Loucy (cell line): ENCODE measurements around the gene USP15.

Experiments
- EZH2phosphoT487 ChIP-seq: fragments of 200-600 bp; IDR thresholded peaks from 2 replicates; pipeline ENCODE4 v1.6.1; 2018; ENCODE audit warnings: antibody characterized with exemption, mild to moderate bottlenecking, moderate library complexity, borderline replicate concordance
- TF ChIP-seq, protein P1 (sequence below): fragments of 200-600 bp; sonication (generic); conservative IDR thresholded peaks from 2 replicates; pipeline ENCODE4 v1.5.1; 2014; ENCODE audit warnings: mild to moderate bottlenecking, antibody characterized with exemption, low read length

GRCh38 chr12:62294378-62294777, 34.2 kb downstream of the USP15 start:
- TF ChIP-seq, protein P1, sequence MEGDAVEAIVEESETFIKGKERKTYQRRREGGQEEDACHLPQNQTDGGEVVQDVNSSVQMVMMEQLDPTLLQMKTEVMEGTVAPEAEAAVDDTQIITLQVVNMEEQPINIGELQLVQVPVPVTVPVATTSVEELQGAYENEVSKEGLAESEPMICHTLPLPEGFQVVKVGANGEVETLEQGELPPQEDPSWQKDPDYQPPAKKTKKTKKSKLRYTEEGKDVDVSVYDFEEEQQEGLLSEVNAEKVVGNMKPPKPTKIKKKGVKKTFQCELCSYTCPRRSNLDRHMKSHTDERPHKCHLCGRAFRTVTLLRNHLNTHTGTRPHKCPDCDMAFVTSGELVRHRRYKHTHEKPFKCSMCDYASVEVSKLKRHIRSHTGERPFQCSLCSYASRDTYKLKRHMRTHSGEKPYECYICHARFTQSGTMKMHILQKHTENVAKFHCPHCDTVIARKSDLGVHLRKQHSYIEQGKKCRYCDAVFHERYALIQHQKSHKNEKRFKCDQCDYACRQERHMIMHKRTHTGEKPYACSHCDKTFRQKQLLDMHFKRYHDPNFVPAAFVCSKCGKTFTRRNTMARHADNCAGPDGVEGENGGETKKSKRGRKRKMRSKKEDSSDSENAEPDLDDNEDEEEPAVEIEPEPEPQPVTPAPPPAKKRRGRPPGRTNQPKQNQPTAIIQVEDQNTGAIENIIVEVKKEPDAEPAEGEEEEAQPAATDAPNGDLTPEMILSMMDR, result no peak
- TF ChIP-seq EZH2phosphoT487, result no peak
